ENCODE results near the gene ZFAND3.

The ZFAND3 gene

DNA sequence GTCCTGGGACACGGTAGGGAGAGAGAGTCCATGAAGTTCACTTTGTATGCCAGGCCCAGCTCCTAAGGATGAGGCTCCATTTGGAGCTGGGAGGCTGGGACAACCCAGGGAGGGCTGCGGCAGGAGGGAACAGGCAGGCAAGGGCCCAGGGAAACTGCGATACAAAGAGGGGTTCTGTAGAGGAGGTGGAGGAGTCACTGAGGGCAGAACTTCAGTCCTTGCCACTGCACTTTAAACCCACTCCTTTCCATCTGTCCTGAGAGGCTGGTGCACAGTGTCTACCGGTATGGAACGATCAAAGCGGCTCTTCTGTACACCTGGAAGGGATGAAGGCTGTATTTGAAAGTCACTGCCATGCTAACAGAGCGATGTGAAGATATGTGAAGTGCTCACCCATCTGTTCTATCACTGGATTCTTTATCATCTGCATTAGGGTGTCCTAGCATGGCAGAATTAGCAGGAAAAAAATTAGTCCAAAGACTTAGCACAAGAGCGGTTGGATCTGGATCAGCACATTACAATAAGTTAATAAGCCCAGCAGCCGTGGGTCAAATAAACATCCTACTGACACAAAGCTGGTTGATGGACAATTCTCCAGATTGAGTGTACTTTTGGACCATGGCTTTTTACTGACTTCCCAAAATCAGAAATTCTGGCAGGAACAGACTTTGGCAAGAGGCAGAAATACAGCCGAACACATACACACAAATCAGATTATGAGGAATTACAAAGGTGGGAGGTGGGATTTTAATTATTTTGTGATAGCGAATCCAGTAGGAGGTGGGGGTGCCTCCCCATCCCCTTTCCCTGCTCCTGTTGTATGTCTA, 20.9 kb upstream of the ZFAND3 start:
- no peak for DNase-seq

DNA sequence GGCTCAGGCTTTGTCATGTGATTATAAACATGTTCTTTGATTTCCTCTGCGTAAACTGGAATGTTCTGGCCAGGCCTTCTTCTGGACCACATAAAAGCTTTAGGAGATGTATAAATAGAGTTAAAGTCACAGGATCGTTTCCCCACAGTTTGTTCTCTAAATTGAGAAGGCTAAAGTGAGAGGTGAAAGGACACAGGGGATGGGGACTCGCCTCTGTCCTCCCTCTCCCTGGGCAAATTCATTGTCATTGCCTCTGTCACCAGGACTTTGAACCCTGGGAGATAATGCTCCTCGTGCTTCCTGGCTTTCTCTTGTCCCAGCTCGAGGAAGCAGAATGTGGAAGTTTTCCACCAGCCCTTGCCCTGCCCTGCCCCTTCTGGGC, 20.3 kb upstream of the ZFAND3 start:
- no peak for DNase-seq

DNA sequence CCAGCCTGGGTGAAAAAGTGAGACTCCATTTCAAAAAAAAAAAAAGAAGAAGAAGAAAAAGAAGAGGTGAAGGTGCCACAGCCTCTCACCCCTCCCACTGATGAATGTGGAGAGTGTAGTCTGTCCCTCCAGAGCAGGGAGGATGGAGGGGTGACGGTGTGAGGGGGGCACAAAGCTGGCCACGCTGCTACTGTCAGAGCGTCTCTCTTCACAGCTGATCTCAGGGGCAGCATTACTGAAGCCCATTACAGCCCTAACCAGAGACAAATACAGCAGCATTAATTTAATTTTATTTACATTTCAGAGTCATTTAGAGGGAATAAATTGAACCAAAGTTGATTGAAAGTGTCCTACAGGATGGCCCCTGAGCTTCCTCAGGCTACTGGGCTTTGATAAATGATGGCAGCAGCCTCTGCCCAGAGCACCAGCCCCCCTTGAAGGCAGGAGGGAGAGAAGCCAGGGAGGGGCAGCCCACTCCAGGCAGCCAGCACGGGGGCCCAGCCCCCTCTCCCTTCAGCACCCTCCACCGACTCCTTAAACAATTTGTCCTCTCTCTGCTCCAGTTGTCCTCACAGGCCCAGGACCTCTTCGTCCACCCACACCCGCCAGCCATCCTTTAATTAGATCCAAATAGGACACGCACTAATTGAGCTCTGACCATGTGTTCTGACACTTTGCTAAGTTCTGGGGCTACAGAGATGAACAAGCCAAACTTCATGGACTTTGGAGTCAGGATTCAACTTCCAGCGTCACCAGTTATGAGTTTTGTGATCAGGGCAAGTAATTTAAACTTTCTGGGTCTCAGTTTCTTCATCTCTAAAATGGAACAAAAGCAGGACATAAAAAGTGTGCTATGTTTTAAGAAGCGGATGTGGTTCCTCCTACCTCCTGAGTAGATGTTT, 18.6 kb upstream of the ZFAND3 start:
- no peak for DNase-seq

DNA sequence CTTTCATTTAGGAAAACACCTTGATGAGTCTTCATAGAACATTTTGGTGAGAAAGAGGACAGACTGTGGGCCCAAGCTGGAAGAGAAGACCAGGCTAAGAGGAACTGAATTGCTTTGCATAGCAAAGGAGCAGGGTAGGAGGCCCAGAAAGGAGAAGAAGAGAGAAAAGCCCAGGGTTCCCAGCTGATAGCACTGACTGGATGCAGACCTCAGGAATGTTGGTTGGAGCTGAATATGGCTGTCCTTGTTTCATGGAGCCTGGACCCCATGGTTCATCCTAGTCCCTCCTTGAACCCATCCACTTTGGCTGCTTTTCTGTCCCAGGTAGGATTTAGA, 18.0 kb upstream of the ZFAND3 start:
- no peak for DNase-seq

DNA sequence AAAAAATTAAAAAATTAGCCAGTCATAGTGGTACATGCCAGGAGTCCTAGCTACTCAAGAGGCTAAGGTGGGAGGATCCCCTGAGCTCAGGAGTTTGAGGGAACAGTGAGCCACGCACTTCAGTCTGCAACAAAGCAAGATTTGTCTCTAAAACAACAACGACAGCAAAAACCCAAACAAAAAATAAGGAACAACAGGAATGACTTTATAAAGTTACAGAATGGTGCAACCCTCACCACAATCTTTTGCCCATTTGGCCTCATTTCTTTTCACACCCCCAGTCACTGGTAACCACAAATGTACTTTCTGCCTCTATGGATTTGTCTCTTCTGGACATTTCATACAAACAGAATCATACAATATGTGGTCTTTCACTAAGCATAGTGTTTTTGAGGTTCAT, 16.7 kb upstream of the ZFAND3 start:
- DNase-seq = no peak

DNA sequence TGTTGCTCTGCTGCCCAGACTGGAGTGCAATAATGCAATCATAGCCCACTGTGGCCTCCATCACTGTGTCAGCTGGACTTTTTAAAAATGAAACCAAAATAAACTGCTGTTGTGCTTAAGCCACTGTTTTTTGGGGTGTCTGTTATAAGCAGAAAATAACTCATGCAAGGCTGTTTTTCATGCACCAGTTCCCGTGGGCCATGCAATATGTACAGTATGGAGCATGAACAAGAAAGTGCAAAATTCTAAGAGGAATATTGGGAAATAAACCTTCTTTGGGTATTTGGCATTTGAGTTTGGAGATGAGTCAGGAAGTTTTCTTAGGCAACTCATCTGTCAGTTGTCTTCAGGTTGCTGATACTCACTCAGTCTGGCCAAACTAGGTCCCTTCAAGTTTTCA, 14.9 kb upstream of the ZFAND3 start:
- no peak for DNase-seq

DNA sequence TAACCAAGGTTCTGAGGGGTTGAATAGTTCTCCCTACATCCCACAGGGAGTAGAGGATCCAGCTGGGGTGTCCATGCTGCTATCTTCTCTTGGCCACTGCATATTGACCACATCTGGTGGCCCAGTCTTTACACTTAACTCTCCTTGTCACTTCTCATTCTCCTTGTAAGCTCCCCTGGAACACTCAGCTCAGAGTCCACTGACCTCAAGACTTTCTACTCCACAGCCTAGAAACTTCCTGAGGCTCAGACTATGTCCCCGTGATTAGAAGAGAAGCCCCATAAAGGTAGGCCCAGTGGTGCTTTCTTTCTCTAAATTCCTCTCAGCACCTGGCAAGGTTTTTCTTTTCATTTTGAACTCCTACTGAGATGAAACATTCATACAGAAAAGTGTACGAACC, 13.3 kb upstream of the ZFAND3 start:
- no peak for DNase-seq

DNA sequence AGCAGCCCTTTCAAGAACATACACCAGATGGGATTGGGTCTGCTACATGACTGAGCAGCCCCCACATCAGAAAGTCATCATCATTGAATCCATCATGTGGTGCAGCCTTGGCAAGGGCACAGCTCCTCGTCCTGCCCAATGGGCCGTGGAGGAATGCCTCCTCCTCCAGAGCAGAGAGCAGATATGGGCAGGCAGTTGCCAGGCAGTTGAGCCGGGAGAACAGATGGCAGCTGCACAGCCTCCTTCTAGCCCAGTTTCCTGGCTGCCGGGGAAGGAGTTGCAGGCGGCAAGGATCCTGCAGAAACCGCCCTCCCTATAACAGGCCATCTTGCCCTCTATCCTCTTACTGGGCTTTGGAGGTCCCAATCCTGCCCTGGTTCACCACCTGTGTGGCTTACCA, 11.9 kb upstream of the ZFAND3 start:
- DNase-seq = no peak

DNA sequence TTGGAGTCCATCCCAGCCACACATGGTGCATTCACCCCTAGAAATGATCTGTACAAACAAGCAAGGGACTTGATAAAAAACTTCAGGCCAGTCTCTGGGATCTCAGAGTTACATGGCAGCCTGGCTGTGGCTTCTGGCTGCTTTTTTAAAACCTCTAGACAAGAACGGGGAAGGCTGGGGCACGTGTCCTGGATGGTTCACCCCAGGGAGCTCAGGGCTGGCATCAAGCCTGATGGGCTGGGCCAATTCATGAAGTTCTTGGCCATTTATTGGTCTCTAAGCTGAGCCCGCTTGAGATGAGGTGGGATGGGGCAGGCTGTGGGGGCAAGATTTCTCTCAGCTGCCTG, 10.4 kb upstream of the ZFAND3 start:
- no peak for DNase-seq

DNA sequence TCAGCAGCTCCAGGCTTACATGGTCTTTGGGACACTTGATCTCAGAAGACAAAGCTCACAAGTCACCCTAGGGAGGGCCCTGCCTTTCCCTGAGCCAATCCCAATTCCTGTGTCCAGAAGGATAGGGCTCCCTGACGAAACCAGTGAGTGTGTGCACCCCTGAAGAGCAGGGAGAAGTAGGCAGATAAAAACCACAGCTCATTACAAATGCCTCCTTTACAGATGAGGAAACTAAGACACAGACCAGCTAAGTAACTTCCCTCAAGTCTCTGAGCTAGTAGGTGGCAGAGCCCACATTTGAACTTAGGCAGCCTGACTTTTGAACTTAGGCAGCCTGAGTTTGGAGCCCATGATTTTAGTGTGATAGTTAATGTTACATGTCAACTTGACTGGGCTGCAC, 6.7 kb upstream of the ZFAND3 start:
- DNase-seq = no peak

DNA sequence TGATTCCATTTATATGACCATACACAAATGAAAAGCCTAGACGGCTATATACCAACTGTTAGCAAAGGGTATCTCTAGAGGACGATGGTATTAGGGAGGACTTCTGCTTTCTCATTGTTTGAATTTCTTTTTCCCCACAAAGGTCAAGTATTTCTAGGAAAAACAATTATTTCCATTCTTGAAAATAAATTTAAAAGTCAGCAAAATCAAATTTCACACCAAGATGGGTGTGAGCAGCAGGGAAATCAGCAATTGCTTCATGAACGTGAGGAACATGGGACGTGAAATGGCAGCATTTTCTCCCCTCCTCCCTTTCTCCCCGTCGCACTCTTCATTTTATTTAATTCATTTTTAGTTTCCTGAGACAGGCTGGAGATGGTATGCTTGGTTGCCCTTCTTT, 5.2 kb upstream of the ZFAND3 start:
- no peak for DNase-seq

DNA sequence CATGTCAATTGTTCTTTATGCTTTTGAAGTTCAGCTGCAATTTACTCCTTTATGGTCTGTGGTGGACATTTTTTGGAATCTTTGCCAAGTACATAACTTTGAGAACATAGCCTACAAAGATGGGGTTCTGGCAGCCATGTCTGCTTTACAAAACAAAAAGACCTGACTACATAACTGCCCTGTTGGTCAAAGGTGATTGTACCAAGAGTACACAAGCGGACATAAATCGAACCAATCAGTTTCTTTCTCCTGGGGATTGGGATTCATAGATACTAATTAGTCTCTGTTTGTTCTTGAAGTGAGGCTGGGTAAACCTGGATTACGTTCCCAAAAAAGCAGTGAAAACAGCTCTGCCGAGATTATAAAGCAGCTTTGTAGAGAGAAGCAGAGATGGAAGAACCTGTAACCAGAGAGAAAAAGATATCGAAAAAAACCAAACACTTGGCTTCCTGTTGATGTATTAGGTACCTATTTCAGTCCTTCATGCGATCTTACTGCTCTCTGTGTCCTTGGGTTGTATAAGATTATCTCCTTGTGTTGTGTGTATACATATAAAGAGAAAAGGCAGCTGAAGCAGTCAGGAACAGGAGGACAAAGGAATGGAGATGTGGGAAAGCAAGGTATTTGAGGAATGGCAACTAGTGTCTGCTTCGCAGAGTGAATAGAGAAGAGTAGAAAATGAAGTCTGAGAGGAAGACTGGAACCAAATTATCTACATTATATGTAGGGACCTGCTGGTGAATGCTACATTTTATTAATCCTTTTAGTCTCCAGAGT, 2.7 kb upstream of the ZFAND3 start:
- no peak for DNase-seq

DNA sequence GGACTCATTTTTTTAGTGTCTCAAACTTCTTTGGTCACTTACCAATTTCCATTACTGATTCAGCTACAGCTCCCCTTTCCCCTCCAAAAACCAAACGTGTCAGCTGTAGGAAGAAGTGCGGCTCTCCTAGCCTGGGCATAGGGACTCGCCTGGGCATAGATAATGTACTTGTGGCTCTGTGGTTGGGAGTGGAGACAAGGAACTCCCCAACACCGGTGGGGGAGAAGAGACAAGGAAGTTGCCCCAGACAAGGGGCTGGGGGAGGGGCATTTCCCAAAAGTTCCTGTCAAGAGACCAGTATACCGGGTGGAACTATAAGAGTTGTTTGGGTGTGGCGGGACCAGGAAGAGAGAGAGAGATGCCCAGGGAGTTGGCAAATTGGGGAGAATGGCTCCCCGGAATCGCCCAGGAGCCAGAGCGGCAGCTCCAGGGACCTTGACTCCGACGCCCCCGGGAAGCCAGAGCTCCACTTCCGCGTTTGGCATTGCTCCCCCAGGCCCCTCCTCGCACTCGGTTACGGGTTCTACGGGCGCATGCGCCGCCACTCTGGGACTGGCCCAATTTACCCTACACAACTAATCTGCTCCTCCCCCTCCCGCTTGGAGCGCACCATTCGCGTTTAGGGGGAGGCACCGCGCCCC, 871 bp upstream of the ZFAND3 start:
- peak; percentile 92 for DNase-seq

DNA sequence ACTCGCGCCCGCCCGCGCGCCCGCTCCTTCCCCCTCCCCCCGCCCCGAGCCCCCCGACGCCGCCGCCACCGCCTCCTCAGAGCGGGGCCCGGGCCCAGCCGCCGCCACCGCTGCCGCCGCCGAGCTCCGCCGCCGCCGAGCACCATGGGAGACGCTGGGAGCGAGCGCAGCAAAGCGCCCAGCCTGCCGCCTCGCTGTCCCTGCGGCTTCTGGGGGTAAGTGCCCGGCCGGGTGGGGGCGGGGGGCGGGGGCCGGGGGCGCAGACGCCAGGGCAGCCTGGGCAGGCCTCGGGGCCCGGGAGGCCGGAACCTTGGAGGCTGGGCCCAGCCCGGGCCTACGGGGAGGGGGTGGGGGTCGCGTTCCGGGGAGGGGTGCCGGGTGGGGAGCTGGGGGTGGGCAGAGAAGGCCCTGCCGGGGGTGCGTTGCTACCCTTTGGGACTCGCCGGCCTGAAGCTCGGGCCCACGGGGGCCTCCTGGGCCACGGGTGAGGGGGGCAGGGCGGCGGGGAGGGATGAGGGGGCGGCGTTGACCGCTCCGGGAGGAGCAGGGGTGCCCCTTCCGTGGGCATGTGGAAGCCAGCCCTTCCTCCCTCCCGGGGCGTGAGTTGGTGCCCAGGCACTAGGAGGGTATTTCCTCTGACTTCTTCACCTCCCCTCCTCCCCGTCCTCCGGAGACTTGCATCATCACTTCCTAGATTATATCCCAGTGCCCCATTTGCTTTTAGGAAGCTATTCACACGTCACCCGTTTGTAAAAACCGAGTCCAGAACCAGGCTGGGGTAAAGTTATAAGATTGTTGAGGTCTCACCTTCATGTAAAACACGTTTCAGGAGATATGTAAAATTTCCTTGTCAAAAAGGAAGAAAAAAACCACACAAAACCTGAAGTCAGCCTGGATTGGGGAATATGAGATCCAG, 533 bp downstream of the ZFAND3 start:
- peak; percentile 11 for DNase-seq

DNA sequence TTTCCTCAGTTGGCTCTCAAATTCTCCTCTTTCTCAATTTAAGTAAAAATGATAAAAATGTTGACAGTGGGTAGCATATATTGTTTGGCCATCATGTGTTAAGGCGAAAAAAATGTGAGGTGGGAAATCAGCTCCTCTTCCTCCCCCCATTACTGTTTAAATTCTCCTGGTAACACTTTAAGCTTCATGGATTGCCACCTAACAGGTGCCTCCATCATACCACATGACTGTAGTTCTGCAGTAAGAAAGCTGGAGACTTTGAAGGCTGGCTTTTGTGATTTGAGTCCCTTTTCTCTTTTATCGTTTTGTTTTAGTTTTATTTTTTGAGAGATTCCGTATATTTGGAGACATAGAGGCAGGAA, 1.2 kb downstream of the ZFAND3 start:
- no peak for DNase-seq

DNA sequence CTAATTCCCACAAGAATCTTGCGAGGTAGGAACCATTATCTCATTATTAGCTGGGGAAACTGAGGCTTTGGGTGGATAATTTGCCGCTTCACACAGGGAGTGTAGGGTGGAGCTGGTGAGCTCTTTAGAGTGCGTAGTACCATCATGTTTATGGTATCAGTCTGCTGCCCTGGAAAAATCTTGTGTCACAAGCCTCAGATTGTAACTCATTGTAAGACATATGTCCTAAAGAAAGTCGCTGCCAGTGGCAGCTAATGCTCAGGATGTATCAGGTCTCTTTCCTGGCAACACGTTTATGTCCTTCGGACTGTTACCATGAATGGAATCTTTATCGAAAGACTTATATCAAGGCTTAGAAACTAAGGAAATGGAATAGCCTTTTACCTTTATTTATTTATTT, 1.9 kb downstream of the ZFAND3 start:
- DNase-seq = no peak

DNA sequence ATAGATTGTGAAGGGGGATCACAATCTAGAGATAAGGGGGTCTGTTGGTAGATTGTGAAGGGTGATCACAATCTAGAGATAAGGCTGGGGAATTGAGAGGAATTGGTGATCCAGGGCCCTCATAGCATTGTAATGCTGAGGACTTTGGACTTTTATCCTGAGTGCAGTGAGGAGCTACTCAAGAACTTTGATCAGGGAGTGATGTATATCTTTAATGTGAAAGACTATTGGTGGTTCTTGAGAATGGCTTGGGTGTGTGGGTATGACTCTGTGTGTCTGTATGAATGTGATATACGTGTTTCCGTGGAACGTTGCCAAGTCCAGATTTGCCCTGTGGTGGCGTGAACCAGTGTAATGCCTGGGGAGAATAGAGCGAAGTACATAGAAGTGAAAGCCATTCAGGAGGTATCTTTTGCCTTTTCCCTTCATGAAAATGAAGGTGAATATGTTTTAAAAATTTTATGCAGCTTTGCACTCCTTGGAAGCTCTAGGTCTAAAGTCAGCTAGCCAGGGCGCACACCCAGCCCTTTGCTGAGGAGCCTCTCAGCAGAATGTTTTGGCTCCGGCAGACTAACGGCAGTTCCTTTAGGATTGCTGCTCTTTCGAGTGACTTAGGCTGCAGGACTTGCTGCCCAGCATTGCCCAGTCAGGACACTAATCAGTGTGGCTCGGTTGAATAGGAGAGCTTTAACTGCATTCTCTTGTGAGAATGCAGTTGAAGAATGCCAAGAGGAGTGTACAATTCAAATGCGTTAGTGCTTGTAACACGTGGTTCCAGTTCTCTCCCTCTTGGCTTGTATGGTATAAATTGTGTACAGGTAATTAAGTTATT, 3.5 kb downstream of the ZFAND3 start:
- DNase-seq = no peak

DNA sequence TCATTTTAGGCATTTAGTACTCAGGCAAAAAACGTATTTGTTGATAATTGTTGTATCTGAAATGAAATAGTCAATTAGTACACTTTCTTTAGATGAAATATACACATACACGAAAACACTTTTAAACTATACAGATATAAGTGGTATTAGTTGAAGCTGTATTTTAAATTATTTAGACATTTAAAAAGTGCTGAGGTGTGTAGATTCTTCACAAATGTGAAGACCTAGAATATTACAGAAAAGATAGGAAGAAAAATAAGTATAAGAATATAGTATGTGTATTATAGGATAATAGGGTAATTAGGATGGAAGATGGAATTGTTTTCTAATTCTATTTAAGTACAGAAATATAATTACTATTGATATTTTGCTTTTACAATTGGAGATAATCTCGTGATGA, 4.6 kb downstream of the ZFAND3 start:
- DNase-seq = no peak

DNA sequence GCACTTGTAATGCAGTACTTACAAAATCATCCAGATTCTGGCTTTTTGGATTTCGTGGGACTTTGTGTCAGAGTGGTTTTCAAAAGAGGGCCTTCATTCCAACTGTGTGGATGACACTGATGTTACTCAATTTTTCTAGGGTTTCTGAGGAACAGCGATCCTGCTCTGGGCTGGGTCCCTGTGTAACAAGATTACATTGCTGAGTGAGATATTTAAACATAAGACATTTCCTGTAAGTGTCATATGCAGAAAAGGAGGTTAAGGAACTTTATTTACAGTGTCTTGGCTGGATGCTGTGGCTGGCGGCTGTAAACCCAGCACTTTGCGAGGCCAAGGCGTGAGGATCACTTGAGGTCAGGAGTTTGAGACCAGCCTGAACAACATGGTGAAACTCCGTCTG, 6.7 kb downstream of the ZFAND3 start:
- DNase-seq = no peak

DNA sequence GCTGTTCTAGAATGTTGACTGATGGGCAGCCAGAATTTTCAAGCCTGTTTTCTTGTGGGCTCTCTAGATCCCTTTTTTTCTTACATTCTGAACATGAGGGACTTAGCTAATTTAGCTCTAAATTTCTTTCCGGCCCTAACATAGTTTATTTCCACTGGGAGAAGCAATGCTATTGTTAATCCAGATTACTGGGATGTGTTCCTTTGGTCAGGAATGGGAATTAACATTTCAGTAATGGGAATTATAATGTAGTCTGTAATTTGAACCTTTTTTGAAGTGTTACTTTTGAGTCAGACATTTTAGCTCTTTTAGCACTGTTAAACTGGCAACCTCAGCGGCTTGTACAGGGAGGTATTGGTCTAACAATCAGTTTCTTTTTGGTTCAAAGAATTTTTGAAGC, 7.5 kb downstream of the ZFAND3 start:
- no peak for DNase-seq

DNA sequence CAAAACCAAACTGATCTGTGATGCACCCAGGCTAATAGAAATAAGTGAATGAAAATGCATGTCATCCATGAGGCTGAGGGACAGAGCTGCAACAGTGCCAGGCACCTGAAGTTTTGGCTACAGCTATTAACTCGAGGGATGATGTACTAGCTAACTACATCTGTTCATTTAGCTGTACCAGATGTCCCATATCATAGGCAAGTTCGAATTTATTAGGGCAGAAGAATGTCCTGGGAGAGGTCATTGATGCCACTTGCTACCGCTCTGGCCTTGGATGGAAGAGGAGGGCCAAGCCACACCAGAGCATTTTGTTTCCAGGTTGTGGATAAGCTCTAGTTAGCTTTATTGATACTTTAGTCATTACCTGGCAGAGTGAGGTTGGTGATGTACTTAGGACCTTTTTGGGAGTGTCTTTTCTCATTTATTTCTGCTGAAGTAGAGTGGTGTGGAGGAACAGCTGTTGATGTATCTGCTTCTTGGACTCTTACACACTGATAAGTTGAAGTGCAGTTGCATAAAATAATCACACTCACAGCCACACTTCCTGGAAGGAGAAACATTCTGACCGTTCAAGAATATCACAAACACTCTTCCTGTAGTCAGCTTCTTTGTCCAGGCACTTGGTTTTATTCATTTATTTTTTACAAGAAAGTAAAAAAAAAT, 8.2 kb downstream of the ZFAND3 start:
- DNase-seq = no peak

Measured in activated CD4-positive, alpha-beta T cell treated with anti-CD3 and anti-CD28 coated beads for 1 hour (primary cell).